Panc1 (cell line): ENCODE data around the gene CEP164. TPM values are rescaled to one million over a fixed set of nuclear protein-coding genes. Genes with fewer than 3 reads are reported as not detected.

ENCODE experiments used
- ATAC-seq: fragments of 200-7000 bp; cut with Tn5 transposase; 2 replicates; pipeline ENCODE4 v1.9.1; 2020; ENCODE audit warnings: mild to moderate bottlenecking, moderate library complexity
- BruUV-seq: library from RNA; stranded (reverse); fragments of 400-500 nt; replicated peaks from 2 replicates; lab custom pipeline; 2021; lab: Mats Ljungman, UMichigan
- CTCF ChIA-PET: fragments of 300-600 bp; sonication (Branson Sonifier 250); formaldehyde crosslinking; loops from one replicate; lab custom pipeline; 2022; ENCODE audit warnings: antibody characterized with exemption; lab: Charles Lee
- POLR2A ChIA-PET: fragments of 300-600 bp; sonication (Branson Sonifier 250); formaldehyde crosslinking; loops from one replicate; lab custom pipeline; 2022; ENCODE audit warnings: antibody characterized with exemption; lab: Charles Lee
- DNase-seq: peaks from one replicate; pipeline ENCODE4 v3.0.0-alpha.2; 2010; ENCODE audit warnings: low read depth, low spot score
- H3K27ac ChIP-seq: 2 replicates; pipeline ENCODE4 v1.5.1; 2011; ENCODE audit warnings: mild to moderate bottlenecking, low read length, inconsistent platforms
- H3K27me3 ChIP-seq: fragments of 200-500 bp; sonication (Bioruptor generic); 2 replicates; pipeline ENCODE4 v1.6.0; 2014; ENCODE audit warnings: low read length, inconsistent platforms; ENCODE audit not compliant: control insufficient read depth, insufficient read depth
- H3K36me3 ChIP-seq: fragments of 200-500 bp; sonication (Bioruptor generic); 2 replicates; pipeline ENCODE4 v1.5.1; 2014; ENCODE audit warnings: inconsistent platforms, mild to moderate bottlenecking, low read length, moderate library complexity; ENCODE audit not compliant: control insufficient read depth, insufficient read depth
- H3K4me1 ChIP-seq: 2 replicates; pipeline ENCODE4 v1.5.1; 2011; ENCODE audit warnings: inconsistent platforms, mild to moderate bottlenecking, low read length, moderate library complexity; ENCODE audit not compliant: control insufficient read depth, insufficient read depth
- H3K4me3 ChIP-seq, 2 experiments: 2 replicates each; pipeline ENCODE4 v1.5.1; 2011 to 2012; ENCODE audit warnings: low read depth in 2 of 2, low read length in 2 of 2, mild to moderate bottlenecking in 2 of 2, inconsistent platforms in 1 of 2, moderate library complexity in 1 of 2
- H3K9me3 ChIP-seq: fragments of 200-500 bp; sonication (Bioruptor generic); 2 replicates; pipeline ENCODE4 v1.5.1; 2014; ENCODE audit warnings: low read depth, mild to moderate bottlenecking, inconsistent platforms, low read length, moderate library complexity; ENCODE audit not compliant: control insufficient read depth, insufficient read depth
- POLR2AphosphoS5 ChIP-seq: IDR thresholded peaks from 2 replicates; pipeline ENCODE4 v1.6.1; 2012; ENCODE audit warnings: mild to moderate bottlenecking, low read depth, low read length, moderate library complexity
- SIN3A ChIP-seq: IDR thresholded peaks from 2 replicates; pipeline ENCODE4 v1.6.1; 2012; ENCODE audit warnings: low read depth, mild to moderate bottlenecking, low read length, moderate library complexity, borderline replicate concordance; ENCODE audit not compliant: insufficient read depth
- TCF7L2 ChIP-seq: IDR thresholded peaks from 2 replicates; pipeline ENCODE4 v1.6.1; 2011; ENCODE audit warnings: mild to moderate bottlenecking, low read depth, low read length, inconsistent platforms
- in situ Hi-C: cut with HindIII; loops from 2 replicates; pipeline ENCODE4 v1.10.0; 2016; ENCODE audit warnings: low sequenced_read_pairs, low pct_unique_long_range_greater_than_20kb
- intact Hi-C: fragments of 100-400 bp; cut with micrococcal nuclease; formaldehyde crosslinking; loops from one replicate; pipeline ENCODE4 v1.10.0; 2022; ENCODE audit not compliant: unreplicated experiment
- total RNA-seq: library from RNA; stranded (reverse); gene quantifications from one replicate; pipeline ENCODE4 v1.2.1, GENCODE V29; 2021; ENCODE audit not compliant: unreplicated experiment
- TF ChIP-seq, protein P1 (sequence below): fragments of 450-650 bp; IDR thresholded peaks from 2 replicates; pipeline ENCODE4 v1.5.1; 2017; ENCODE audit warnings: mild to moderate bottlenecking
- TF ChIP-seq, protein P2 (sequence below), 2 experiments: IDR thresholded peaks; 2 replicates each; pipeline ENCODE4 v1.6.1; 2011 to 2012; ENCODE audit warnings: low read depth in 2 of 2, control low read depth in 1 of 2, low read length in 1 of 2, mild to moderate bottlenecking in 1 of 2, moderate library complexity in 1 of 2; ENCODE audit not compliant: insufficient read depth in 1 of 2

The CEP164 gene
- total RNA-seq, 1 experiment from 2014 or later = 75.4 TPM

DNA sequence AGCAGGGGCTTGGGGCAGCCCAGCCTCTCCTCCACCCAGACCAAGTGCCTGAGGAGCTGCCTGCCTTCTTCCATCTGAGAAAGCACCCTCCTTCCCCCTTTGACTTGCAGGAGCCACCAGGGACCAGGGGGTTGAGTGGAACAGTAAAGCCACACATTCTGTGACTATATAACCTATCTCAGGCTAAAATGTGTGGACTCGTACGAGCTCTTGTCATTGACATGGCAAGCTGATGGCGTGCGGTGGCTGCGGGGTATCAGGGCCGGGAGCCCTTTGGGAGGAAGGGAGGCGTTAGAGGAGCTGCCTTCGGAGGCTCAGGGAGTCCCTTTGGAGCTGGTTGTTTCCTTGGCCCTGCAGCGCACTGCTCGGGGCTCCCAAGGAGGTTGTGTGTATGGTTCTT is 84.5 kb downstream of the CEP164 start:
- BruUV-seq = no TSS peak
- H3K36me3 ChIP-seq = no peaks in the 10 kb centered on the region
- TF ChIP-seq, protein P1, sequence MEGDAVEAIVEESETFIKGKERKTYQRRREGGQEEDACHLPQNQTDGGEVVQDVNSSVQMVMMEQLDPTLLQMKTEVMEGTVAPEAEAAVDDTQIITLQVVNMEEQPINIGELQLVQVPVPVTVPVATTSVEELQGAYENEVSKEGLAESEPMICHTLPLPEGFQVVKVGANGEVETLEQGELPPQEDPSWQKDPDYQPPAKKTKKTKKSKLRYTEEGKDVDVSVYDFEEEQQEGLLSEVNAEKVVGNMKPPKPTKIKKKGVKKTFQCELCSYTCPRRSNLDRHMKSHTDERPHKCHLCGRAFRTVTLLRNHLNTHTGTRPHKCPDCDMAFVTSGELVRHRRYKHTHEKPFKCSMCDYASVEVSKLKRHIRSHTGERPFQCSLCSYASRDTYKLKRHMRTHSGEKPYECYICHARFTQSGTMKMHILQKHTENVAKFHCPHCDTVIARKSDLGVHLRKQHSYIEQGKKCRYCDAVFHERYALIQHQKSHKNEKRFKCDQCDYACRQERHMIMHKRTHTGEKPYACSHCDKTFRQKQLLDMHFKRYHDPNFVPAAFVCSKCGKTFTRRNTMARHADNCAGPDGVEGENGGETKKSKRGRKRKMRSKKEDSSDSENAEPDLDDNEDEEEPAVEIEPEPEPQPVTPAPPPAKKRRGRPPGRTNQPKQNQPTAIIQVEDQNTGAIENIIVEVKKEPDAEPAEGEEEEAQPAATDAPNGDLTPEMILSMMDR = no peak
- TF ChIP-seq SIN3A (no peak), POLR2AphosphoS5 (no peak), TCF7L2 (no peak)
- TF ChIP-seq, protein P2, sequence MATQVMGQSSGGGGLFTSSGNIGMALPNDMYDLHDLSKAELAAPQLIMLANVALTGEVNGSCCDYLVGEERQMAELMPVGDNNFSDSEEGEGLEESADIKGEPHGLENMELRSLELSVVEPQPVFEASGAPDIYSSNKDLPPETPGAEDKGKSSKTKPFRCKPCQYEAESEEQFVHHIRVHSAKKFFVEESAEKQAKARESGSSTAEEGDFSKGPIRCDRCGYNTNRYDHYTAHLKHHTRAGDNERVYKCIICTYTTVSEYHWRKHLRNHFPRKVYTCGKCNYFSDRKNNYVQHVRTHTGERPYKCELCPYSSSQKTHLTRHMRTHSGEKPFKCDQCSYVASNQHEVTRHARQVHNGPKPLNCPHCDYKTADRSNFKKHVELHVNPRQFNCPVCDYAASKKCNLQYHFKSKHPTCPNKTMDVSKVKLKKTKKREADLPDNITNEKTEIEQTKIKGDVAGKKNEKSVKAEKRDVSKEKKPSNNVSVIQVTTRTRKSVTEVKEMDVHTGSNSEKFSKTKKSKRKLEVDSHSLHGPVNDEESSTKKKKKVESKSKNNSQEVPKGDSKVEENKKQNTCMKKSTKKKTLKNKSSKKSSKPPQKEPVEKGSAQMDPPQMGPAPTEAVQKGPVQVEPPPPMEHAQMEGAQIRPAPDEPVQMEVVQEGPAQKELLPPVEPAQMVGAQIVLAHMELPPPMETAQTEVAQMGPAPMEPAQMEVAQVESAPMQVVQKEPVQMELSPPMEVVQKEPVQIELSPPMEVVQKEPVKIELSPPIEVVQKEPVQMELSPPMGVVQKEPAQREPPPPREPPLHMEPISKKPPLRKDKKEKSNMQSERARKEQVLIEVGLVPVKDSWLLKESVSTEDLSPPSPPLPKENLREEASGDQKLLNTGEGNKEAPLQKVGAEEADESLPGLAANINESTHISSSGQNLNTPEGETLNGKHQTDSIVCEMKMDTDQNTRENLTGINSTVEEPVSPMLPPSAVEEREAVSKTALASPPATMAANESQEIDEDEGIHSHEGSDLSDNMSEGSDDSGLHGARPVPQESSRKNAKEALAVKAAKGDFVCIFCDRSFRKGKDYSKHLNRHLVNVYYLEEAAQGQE (IDR thresholded peaks at IDR 0.05; ENCODE audit: insufficient read depth in 1 of 2, low read depth in 2 of 2, low read length in 1 of 2) = no peak

DNA sequence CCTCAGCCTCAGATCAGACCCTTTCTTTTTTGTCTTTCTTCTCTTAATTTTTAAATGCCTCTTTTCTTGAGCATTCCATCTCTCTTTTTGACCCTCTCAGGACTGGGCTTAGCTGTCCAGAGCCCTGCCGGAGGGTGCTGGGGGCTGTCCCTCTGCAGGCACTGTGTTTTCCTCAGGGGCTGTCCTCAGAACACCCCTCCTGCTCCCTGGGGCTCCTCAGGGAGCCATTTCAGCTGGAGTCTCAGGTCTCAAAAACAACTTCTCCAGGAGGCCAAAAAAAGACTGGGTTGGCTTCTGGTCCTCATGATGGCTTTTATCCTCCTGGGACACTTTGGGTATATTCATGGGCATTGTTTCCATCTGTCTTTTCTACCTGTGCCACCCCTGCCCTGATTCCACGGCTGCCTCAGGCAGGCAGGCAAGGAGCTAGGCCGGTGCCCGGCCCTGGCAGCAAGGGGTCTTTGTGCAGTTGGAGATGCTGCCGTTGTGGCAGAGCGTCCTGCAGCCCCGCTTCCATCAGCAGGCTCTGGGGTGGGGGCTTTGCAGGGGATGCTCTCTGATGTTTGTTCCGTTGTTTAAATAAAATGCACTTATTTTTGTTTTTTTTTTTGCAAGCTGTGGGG is 85.1 kb downstream of the CEP164 start:
- ChIA-PET CTCF (no interaction called here), POLR2A (no interaction called here)
- intact Hi-C loops (no loop called here), in situ Hi-C loops (no loop called here)
- TF ChIP-seq POLR2AphosphoS5 (no peak), SIN3A (no peak)
- no peak overlapping the region for H3K27ac ChIP-seq
- H3K9me3 ChIP-seq = no peaks in the 10 kb centered on the region
- BruUV-seq = TSS peak; percentile 33
- ATAC-seq (no peak), DNase-seq (no peak)
- H3K36me3 ChIP-seq = no peaks in the 10 kb centered on the region
- H3K4me1 ChIP-seq = no peaks in the 10 kb centered on the region
- H3K27me3 ChIP-seq = no peaks in the 10 kb centered on the region
- H3K4me3 ChIP-seq = no peak overlapping the region

More for the DNA sequence above, 84.5 kb downstream of the CEP164 start:
- Histone ChIP-seq H3K27ac (no peak overlapping the region), H3K27me3 (no peaks in the 10 kb centered on the region), H3K4me1 (no peaks in the 10 kb centered on the region), H3K4me3 (no peak overlapping the region), H3K9me3 (no peaks in the 10 kb centered on the region)
- DNase-seq (no peak), ATAC-seq (no peak)
- in situ Hi-C loops (no loop called here), intact Hi-C loops (no loop called here)
- ChIA-PET POLR2A (no interaction called here), CTCF (no interaction called here)

DNA sequence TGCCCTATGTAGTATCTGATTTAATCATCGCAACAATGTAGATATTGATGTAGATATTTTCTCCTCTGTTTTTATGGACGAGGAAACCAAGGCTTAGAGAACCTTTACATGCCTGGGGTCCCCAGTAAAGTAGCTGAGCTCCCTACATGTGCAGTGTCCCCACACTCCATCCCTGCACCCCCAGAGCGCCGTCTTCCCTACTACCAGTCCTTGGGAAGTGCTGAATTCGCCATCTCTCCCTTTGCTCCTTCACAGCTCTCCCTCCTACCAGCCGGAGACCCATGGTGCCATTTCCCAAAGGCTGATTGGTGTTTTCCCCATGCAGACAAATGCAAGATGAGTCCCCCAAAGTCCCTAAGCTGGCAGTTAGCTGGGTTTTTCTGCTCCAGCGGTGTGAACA is 86.0 kb downstream of the CEP164 start:
- Histone ChIP-seq H3K27ac (no peak overlapping the region), H3K36me3 (no peaks in the 10 kb centered on the region), H3K9me3 (no peaks in the 10 kb centered on the region), H3K4me3 (no peak overlapping the region), H3K27me3 (no peaks in the 10 kb centered on the region), H3K4me1 (no peaks in the 10 kb centered on the region)
- ChIA-PET POLR2A (no interaction called here), CTCF (interaction anchor here (1.0 kb wide), 1 partner anchor 12 kb away, joined by 3 read pairs; no protein-coding TSS in a partner anchor)
- intact Hi-C loops (no loop called here), in situ Hi-C loops (no loop called here)
- TF ChIP-seq, protein P1 = no peak
- no peak for TF ChIP-seq TCF7L2
- no peak for TF ChIP-seq SIN3A
- no TSS peak for BruUV-seq
- no peak for ATAC-seq
- no peak for DNase-seq
